ENCODE results near the gene DPH6.

Gene DPH6

DNA sequence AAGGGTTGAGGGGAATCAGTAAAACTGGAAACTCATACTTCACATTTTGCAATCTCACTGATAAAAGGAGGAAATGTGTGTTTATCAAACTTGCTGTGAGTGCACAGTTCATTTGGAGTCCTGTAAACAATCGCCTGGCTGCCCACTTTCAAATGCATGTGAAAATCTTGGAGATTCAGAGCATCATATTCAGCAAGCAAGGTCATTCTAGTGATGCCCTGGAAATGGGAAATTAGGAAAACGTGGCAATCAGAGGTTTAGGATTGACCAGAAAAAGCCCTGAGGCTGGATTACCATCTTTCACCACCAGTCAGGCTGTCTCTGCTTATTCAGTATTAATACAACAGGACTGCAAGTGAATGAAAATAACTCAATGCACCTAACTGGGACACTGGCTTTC lies 23.9 kb downstream of the DPH6 start:
- TF ChIP-seq, protein P1, sequence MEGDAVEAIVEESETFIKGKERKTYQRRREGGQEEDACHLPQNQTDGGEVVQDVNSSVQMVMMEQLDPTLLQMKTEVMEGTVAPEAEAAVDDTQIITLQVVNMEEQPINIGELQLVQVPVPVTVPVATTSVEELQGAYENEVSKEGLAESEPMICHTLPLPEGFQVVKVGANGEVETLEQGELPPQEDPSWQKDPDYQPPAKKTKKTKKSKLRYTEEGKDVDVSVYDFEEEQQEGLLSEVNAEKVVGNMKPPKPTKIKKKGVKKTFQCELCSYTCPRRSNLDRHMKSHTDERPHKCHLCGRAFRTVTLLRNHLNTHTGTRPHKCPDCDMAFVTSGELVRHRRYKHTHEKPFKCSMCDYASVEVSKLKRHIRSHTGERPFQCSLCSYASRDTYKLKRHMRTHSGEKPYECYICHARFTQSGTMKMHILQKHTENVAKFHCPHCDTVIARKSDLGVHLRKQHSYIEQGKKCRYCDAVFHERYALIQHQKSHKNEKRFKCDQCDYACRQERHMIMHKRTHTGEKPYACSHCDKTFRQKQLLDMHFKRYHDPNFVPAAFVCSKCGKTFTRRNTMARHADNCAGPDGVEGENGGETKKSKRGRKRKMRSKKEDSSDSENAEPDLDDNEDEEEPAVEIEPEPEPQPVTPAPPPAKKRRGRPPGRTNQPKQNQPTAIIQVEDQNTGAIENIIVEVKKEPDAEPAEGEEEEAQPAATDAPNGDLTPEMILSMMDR (IDR thresholded peaks at IDR 0.05) = no peak
- Histone ChIP-seq H3K36me3 (no peaks in the 10 kb centered on the region), H3K9me3 (no peaks in the 10 kb centered on the region), H3K4me1 (peaks cover 0 to 33% (median 2%) of the 10 kb centered on the region in 4 donors), H3K27ac (no peak overlapping the region), H3K27me3 (no peaks in the 10 kb centered on the region), H3K4me3 (no peak overlapping the region)
- DNase-seq = no peak
- intact Hi-C loops (cut with DNase I; ENCODE audit: low total_unique reads) = no loop called here

- intact Hi-C loops (cut with DNase I; ENCODE audit: low total_unique reads) = no loop called here
- TF ChIP-seq, protein P1 (IDR thresholded peaks at IDR 0.05) = peak; percentile 58 to 66
- no peaks in the 10 kb centered on the region for H3K9me3 ChIP-seq
- DNase-seq = no peak
- H3K4me1 ChIP-seq = peaks cover 0 to 40% (median 0%) of the 10 kb centered on the region in 4 donors
- H3K4me3 ChIP-seq = no peak overlapping the region
- H3K36me3 ChIP-seq = no peaks in the 10 kb centered on the region
- H3K27me3 ChIP-seq = no peaks in the 10 kb centered on the region
- H3K27ac ChIP-seq = no peak overlapping the region
Measured at GRCh38 chr15:35519541-35520149, 26.3 kb downstream of the DPH6 start.

DNA sequence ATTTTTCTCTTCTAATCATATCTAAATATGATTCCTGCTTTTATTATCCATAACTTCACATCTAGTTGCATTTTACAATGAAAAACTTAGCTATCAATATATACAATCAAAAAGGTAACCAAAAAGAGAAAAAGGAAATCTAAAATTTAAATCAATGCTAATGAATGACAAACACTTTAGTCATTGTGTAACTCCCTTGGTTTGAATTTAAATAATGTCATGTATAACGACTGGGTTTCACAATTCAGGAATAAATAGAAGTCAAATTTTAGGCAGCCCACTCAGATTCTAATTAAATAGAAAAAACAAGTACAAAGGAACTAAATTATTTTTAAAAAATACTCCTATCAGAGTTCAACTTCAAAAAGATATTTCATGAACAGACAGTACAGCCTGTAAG lies 26.9 kb downstream of the DPH6 start:
- Histone ChIP-seq H3K27me3 (no peaks in the 10 kb centered on the region), H3K27ac (no peak overlapping the region), H3K4me1 (peaks cover 0 to 46% (median 0%) of the 10 kb centered on the region in 4 donors), H3K9me3 (no peaks in the 10 kb centered on the region), H3K36me3 (no peaks in the 10 kb centered on the region), H3K4me3 (no peak overlapping the region)
- DNase-seq = no peak
- intact Hi-C loops (cut with DNase I; ENCODE audit: low total_unique reads) = no loop called here
- TF ChIP-seq, protein P1 (IDR thresholded peaks at IDR 0.05) = no peak

DNA sequence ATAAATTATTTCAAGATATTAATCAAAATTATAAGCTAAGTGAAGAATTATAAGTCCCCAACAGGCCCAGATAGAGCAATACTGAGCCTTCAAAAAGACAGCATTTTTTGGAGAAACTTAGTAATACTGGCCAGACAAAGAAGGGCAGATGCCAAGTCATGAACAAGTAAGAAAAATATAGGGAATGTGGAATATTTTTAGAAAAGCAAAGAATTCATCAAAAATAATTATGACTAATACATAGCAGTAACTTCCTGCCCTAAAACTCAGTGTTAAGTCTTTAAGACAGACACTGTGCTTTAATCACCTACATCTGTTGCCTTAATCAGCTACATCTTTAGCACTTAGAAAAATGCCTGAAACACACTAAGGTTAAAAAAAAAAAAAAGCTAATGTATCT lies 31.2 kb downstream of the DPH6 start:
- H3K4me3 ChIP-seq = no peak overlapping the region
- peak overlapping the region; percentile 31 to 43 for H3K27ac ChIP-seq
- no peaks in the 10 kb centered on the region for H3K36me3 ChIP-seq
- no peaks in the 10 kb centered on the region for H3K27me3 ChIP-seq
- peaks cover 0 to 30% (median 0%) of the 10 kb centered on the region in 4 donors for H3K4me1 ChIP-seq
- H3K9me3 ChIP-seq = no peaks in the 10 kb centered on the region
- no peak for DNase-seq
- intact Hi-C loops (cut with DNase I; ENCODE audit: low total_unique reads) = no loop called here
- TF ChIP-seq, protein P1 (IDR thresholded peaks at IDR 0.05) = no peak

DNA sequence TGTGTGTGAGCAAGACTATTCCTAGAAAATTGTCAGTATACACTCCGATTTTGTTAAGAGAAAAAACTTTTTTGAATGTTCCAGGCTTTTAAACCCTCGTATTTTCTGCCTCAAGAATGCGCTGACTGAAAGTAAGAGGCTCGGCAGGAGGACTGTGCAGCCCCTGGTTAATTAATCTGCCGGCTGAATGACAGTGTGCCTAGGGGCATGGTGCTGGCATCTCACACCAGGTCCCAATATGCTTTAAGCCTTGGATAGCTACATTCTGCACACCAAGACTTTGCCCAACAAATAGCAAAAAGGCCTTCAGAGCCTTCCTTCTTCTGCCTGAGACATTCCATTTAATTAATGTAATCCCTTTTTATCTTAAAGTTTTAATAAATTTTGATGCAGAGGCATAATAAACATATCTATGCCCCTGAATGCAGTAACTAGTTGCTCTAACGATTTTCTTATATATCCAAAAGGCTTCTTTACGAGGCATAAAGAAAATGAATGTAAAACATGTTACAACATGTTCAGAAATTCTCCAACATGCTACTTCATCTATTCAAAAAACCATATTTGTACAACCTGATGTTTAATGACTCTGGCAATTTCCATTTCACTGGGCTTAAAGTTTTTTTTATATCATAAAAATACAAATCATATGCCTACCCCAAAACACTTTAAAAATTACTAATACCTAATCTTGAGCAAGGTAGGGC lies 37.9 kb downstream of the DPH6 start:
- Histone ChIP-seq H3K4me3 (no peak overlapping the region), H3K27ac (no peak overlapping the region), H3K27me3 (no peaks in the 10 kb centered on the region), H3K9me3 (no peaks in the 10 kb centered on the region), H3K36me3 (no peaks in the 10 kb centered on the region), H3K4me1 (peaks cover 0 to 6% (median 1%) of the 10 kb centered on the region in 4 donors)
- TF ChIP-seq, protein P1 (IDR thresholded peaks at IDR 0.05) = no peak
- DNase-seq = no peak
- intact Hi-C loops (cut with DNase I; ENCODE audit: low total_unique reads) = no loop called here

Measured in tibial artery (tissue), 4 donors.